Neural progenitor cell (in vitro differentiated cells): ENCODE results near the gene HLTF. TPM values are rescaled to one million over a fixed set of nuclear protein-coding genes. Genes with fewer than 3 reads are reported as not detected.

Experiments
- DNase-seq: peaks from one replicate; pipeline ENCODE4 v3.0.0-alpha.2; 2016; ENCODE audit warnings: low spot score
- H2AFZ ChIP-seq: fragments of 200-600 bp; sonication (generic); replicated peaks from 2 replicates; pipeline ENCODE4 v1.6.1; 2016; ENCODE audit warnings: antibody characterized with exemption
- H3F3A ChIP-seq: fragments of 200-600 bp; sonication (generic); 2 replicates; pipeline ENCODE4 v1.6.1; 2016; ENCODE audit warnings: antibody characterized with exemption, low read depth
- H3K27ac ChIP-seq: fragments of 200-600 bp; sonication (generic); 2 replicates; pipeline ENCODE4 v1.5.1; 2016; ENCODE audit warnings: mild to moderate bottlenecking
- H3K27me3 ChIP-seq: fragments of 200-600 bp; sonication (generic); 2 replicates; pipeline ENCODE4 v1.6.1; 2016; ENCODE audit warnings: mild to moderate bottlenecking, moderate library complexity
- H3K36me3 ChIP-seq: fragments of 200-600 bp; sonication (generic); 2 replicates; pipeline ENCODE4 v1.5.1; 2016
- H3K4me1 ChIP-seq: fragments of 200-600 bp; sonication (generic); 2 replicates; pipeline ENCODE4 v1.6.1; 2016; ENCODE audit warnings: mixed run types
- H3K4me2 ChIP-seq: fragments of 200-600 bp; sonication (generic); 2 replicates; pipeline ENCODE4 v1.6.1; 2016
- H3K4me3 ChIP-seq: fragments of 200-600 bp; sonication (generic); 2 replicates; pipeline ENCODE4 v1.5.1; 2016
- H3K79me2 ChIP-seq: fragments of 200-600 bp; sonication (generic); 2 replicates; pipeline ENCODE4 v1.6.1; 2016; ENCODE audit warnings: low read depth
- H3K9ac ChIP-seq: fragments of 200-600 bp; sonication (generic); 2 replicates; pipeline ENCODE4 v1.6.1; 2016
- H3K9me3 ChIP-seq: fragments of 200-600 bp; sonication (generic); 2 replicates; pipeline ENCODE4 v1.5.1; 2016; ENCODE audit warnings: low read depth
- H4K20me1 ChIP-seq: fragments of 200-600 bp; sonication (generic); 2 replicates; pipeline ENCODE4 v1.6.1; 2016; ENCODE audit warnings: low read depth
- H3K27ac Mint-ChIP-seq: 3 replicates; pipeline ENCODE4 v1.8.0; 2021; ENCODE audit warnings: mixed read lengths
- H3K27me3 Mint-ChIP-seq: 2 replicates; pipeline ENCODE4 v1.8.0; 2022; ENCODE audit warnings: low read depth, mild to moderate bottlenecking, inconsistent platforms, moderate library complexity, mixed read lengths; ENCODE audit not compliant: insufficient read depth
- H3K36me3 Mint-ChIP-seq: 3 replicates; pipeline ENCODE4 v1.8.0; 2021; ENCODE audit warnings: mixed read lengths
- H3K4me1 Mint-ChIP-seq: 3 replicates; pipeline ENCODE4 v1.8.0; 2021; ENCODE audit warnings: mixed read lengths
- H3K4me3 Mint-ChIP-seq: 3 replicates; pipeline ENCODE4 v1.8.0; 2021; ENCODE audit warnings: mild to moderate bottlenecking, moderate library complexity, mixed read lengths
- H3K9me3 Mint-ChIP-seq: 3 replicates; pipeline ENCODE4 v1.8.0; 2020; ENCODE audit warnings: mixed read lengths
- EZH2 ChIP-seq: fragments of 200-600 bp; sonication (generic); IDR thresholded peaks from 2 replicates; pipeline ENCODE4 v1.6.1; 2017; ENCODE audit warnings: antibody characterized with exemption, mild to moderate bottlenecking, moderate library complexity
- EZH2phosphoT487 ChIP-seq: fragments of 200-600 bp; sonication (generic); IDR thresholded peaks from 2 replicates; pipeline ENCODE4 v1.6.1; 2017; ENCODE audit warnings: antibody characterized with exemption
- total RNA-seq: library from RNA; depleted of rRNA; stranded (reverse); fragments of >200 nt; gene quantifications from 2 replicates; pipeline ENCODE4 v1.2.3, GENCODE V29; 2015; ENCODE audit warnings: low replicate concordance
- TF ChIP-seq, protein P1 (sequence below): fragments of 200-600 bp; sonication (generic); IDR thresholded peaks from 2 replicates; pipeline ENCODE4 v1.5.1; 2017; ENCODE audit warnings: antibody characterized with exemption, mild to moderate bottlenecking

HLTF gene
- total RNA-seq, 1 donor from 2014 or later, result 76.1 TPM

DNA sequence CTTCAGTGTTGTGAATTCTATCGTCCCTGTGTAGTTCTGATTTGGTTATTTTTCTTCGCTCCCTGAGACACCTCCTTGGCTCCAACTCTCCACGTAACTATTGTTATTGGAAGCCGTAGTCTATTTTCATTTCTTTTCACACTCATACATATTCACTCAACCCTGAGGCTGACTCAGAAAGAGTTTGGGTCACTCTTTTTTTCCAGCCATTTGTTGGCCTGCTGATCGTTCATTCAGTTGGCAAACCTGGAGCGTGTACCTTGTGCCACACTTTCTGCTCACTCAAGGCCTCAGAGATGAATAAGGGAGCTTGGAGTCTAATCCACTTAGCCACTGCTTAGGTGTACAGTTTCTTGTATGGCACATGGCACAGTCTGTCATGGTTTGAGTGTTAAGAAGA is 72.6 kb downstream of the HLTF start:
- TF ChIP-seq EZH2phosphoT487 (no peak), EZH2 (no peak)
- TF ChIP-seq, protein P1, sequence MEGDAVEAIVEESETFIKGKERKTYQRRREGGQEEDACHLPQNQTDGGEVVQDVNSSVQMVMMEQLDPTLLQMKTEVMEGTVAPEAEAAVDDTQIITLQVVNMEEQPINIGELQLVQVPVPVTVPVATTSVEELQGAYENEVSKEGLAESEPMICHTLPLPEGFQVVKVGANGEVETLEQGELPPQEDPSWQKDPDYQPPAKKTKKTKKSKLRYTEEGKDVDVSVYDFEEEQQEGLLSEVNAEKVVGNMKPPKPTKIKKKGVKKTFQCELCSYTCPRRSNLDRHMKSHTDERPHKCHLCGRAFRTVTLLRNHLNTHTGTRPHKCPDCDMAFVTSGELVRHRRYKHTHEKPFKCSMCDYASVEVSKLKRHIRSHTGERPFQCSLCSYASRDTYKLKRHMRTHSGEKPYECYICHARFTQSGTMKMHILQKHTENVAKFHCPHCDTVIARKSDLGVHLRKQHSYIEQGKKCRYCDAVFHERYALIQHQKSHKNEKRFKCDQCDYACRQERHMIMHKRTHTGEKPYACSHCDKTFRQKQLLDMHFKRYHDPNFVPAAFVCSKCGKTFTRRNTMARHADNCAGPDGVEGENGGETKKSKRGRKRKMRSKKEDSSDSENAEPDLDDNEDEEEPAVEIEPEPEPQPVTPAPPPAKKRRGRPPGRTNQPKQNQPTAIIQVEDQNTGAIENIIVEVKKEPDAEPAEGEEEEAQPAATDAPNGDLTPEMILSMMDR, result no peak
- Histone ChIP-seq H3K36me3 (no peaks in the 10 kb centered on the region), H3K9me3 (no peaks in the 10 kb centered on the region), H3K79me2 (no peaks in the 10 kb centered on the region), H2AFZ (no peak overlapping the region), H3K27ac (no peak overlapping the region), H3K4me1 (no peaks in the 10 kb centered on the region), H4K20me1 (no peaks in the 10 kb centered on the region), H3K4me3 (no peak overlapping the region), H3K27me3 (no peaks in the 10 kb centered on the region), H3F3A (no peaks in the 10 kb centered on the region), H3K9ac (no peak overlapping the region), H3K4me2 (no peak overlapping the region)
- no peak overlapping the region for H3K27ac Mint-ChIP-seq
- H3K27me3 Mint-ChIP-seq, result peaks cover 3% of the 10 kb centered on the region
- peaks cover 3% of the 10 kb centered on the region for H3K4me1 Mint-ChIP-seq
- DNase-seq, result no peak
- H3K36me3 Mint-ChIP-seq, result peaks cover 16% of the 10 kb centered on the region
- H3K4me3 Mint-ChIP-seq, result no peak overlapping the region
- H3K9me3 Mint-ChIP-seq, result no peaks in the 10 kb centered on the region

DNA sequence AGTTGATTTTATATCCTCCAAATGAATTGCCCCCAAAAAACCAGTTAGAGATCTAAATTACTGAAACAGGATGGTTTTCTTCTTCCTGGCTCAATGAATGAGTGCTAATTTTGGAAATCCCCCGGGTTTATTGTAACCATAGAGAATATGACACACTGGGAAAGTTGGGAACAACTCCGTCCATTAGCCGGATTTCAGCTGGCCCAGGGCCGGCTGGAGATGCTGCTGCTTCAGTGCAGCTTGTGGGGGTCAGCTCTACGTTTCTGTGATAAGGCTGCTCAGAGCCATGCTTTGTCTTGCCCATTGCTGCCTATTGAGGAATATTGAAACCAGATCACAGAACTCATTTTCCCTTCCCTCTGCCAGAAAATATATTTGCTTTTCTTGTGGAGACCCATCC is 74.7 kb downstream of the HLTF start:
- Histone ChIP-seq H3K4me2 (no peak overlapping the region), H4K20me1 (no peaks in the 10 kb centered on the region), H3K9ac (no peak overlapping the region), H3K27me3 (no peaks in the 10 kb centered on the region), H3K4me1 (no peaks in the 10 kb centered on the region), H3K4me3 (no peak overlapping the region), H3K36me3 (no peaks in the 10 kb centered on the region), H3K79me2 (no peaks in the 10 kb centered on the region), H3K27ac (no peak overlapping the region), H3F3A (no peaks in the 10 kb centered on the region), H2AFZ (no peak overlapping the region), H3K9me3 (no peaks in the 10 kb centered on the region)
- H3K27me3 Mint-ChIP-seq, result peaks cover 5% of the 10 kb centered on the region
- DNase-seq, result no peak
- no peaks in the 10 kb centered on the region for H3K9me3 Mint-ChIP-seq
- TF ChIP-seq, protein P1, result no peak
- TF ChIP-seq EZH2 (no peak), EZH2phosphoT487 (no peak)
- H3K4me1 Mint-ChIP-seq, result peaks cover 3% of the 10 kb centered on the region
- H3K27ac Mint-ChIP-seq, result no peak overlapping the region
- peaks cover 19% of the 10 kb centered on the region for H3K36me3 Mint-ChIP-seq
- H3K4me3 Mint-ChIP-seq, result no peak overlapping the region

DNA sequence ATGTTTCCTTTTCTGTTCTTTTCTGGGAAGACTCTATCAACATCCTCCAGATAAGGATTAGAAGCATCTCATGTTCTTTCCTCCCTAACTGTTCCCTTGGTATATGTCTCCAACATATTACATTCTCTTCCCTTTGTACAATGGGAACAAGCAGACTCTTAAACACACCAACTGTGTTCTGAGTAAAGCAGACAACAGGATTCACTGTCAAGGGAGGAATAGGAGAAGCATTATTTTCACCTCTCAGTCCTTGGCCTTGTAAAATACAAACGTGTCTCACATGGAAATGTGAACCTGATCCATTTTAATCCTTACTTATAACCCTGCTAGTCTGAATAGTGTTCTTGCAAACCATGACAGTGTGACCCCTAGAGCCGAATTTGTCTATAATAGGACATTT is 75.4 kb downstream of the HLTF start:
- H3K27ac Mint-ChIP-seq, result peak overlapping the region; percentile 13
- TF ChIP-seq EZH2phosphoT487 (no peak), EZH2 (no peak)
- TF ChIP-seq, protein P1, result no peak
- no peak overlapping the region for H3K4me2 ChIP-seq
- no peaks in the 10 kb centered on the region for H3K27me3 ChIP-seq
- peaks cover 3% of the 10 kb centered on the region for H3K4me1 Mint-ChIP-seq
- peaks cover 5% of the 10 kb centered on the region for H3K27me3 Mint-ChIP-seq
- no peaks in the 10 kb centered on the region for H3K36me3 ChIP-seq
- H3K9me3 ChIP-seq, result no peaks in the 10 kb centered on the region
- no peak overlapping the region for H2AFZ ChIP-seq
- DNase-seq, result no peak
- peaks cover 17% of the 10 kb centered on the region for H3K36me3 Mint-ChIP-seq
- H3K79me2 ChIP-seq, result no peaks in the 10 kb centered on the region
- no peaks in the 10 kb centered on the region for H3K4me1 ChIP-seq
- no peaks in the 10 kb centered on the region for H3K9me3 Mint-ChIP-seq
- no peak overlapping the region for H3K4me3 Mint-ChIP-seq
- H3F3A ChIP-seq, result no peaks in the 10 kb centered on the region
- no peaks in the 10 kb centered on the region for H4K20me1 ChIP-seq
- no peak overlapping the region for H3K27ac ChIP-seq
- H3K9ac ChIP-seq, result no peak overlapping the region
- no peak overlapping the region for H3K4me3 ChIP-seq
